MM.1S (cell line): ENCODE data around the gene TAB2.

ENCODE experiments used
- CTCF ChIP-seq: fragments of 300-600 bp; sonication (generic); IDR thresholded peaks from 2 replicates; pipeline ENCODE4 v1.5.1; 2016; ENCODE audit warnings: antibody characterized with exemption, low read length, mixed read lengths
- EZH2phosphoT487 ChIP-seq: fragments of 300-600 bp; sonication (generic); IDR thresholded peaks from 2 replicates; pipeline ENCODE4 v1.6.1; 2018; ENCODE audit warnings: antibody characterized with exemption, low read length

GRCh38 chr6:149334682-149335160 lies 17.2 kb downstream of the TAB2 start:
- TF ChIP-seq CTCF (no peak), EZH2phosphoT487 (no peak)
